Natural killer cell (primary cell): Measurements from ENCODE around the gene WLS. TPM values are rescaled to one million over a fixed set of nuclear protein-coding genes. Genes with fewer than 3 reads are reported as not detected.

Experiments
- ATAC-seq, 3 donors: fragments of 150-1000 bp in 2 of 3; fragments of 200-7000 bp in 1 of 3; cut with Tn5 transposase; 1 replicate in 1 of 3; 2 replicates in 2 of 3; pipeline ENCODE4 v1.10.0; 2021; ENCODE audit warnings: mild to moderate bottlenecking in 2 of 3, moderate library complexity in 2 of 3
- DNase-seq, 2 donors: peaks; one replicate each; pipeline versions ENCODE4 v3.0.0 to v3.0.0-alpha.2; 2013 to 2021; ENCODE audit warnings: mixed read lengths in 1 of 2
- H3K27ac ChIP-seq: one replicate; pipeline ENCODE4 v1.5.1; 2013; ENCODE audit warnings: mild to moderate bottlenecking, low read length
- H3K27me3 ChIP-seq: one replicate; pipeline ENCODE4 v1.6.1; 2013; ENCODE audit warnings: low read length; ENCODE audit not compliant: control insufficient read depth, insufficient read depth
- H3K36me3 ChIP-seq: one replicate; pipeline ENCODE4 v1.6.1; 2013; ENCODE audit warnings: low read length; ENCODE audit not compliant: control insufficient read depth, insufficient read depth
- H3K4me1 ChIP-seq: one replicate; pipeline ENCODE4 v1.6.1; 2013; ENCODE audit warnings: low read length; ENCODE audit not compliant: control insufficient read depth, insufficient read depth
- H3K4me3 ChIP-seq: one replicate; pipeline ENCODE4 v1.5.1; 2013; ENCODE audit warnings: low read length
- H3K9me3 ChIP-seq: one replicate; pipeline ENCODE4 v1.6.1; 2013; ENCODE audit warnings: low read length; ENCODE audit not compliant: control insufficient read depth, insufficient read depth
- H3K27ac Mint-ChIP-seq, 2 donors: one replicate each; pipeline ENCODE4 v1.8.0; 2022; ENCODE audit warnings: mild to moderate bottlenecking in 2 of 2, mixed read lengths in 2 of 2, moderate library complexity in 1 of 2
- H3K27me3 Mint-ChIP-seq, 2 donors: one replicate each; pipeline ENCODE4 v1.8.0; 2022; ENCODE audit warnings: low read depth in 2 of 2, mixed read lengths in 2 of 2
- H3K36me3 Mint-ChIP-seq: one replicate; pipeline ENCODE4 v1.8.0; 2022; ENCODE audit warnings: mixed read lengths
- H3K4me1 Mint-ChIP-seq, 2 donors: one replicate each; pipeline ENCODE4 v1.8.0; 2022; ENCODE audit warnings: mixed read lengths in 2 of 2
- H3K4me3 Mint-ChIP-seq: one replicate; pipeline ENCODE4 v1.8.0; 2022; ENCODE audit warnings: mild to moderate bottlenecking, moderate library complexity, mixed read lengths
- H3K9me3 Mint-ChIP-seq, 2 donors: one replicate each; pipeline ENCODE4 v1.8.0; 2022; ENCODE audit warnings: mixed read lengths in 2 of 2
- WGBS: methylation state at CpG from one replicate; pipeline ENCODE4 v1.1.7; 2013; ENCODE audit warnings: missing lambda C conversion rate; ENCODE audit not compliant: insufficient coverage; 5-methylcytosine and 5-hydroxymethylcytosine counted together
- intact Hi-C: fragments of 100-400 bp; cut with micrococcal nuclease; formaldehyde crosslinking; loops from one replicate; pipeline ENCODE4 v1.14.2; 2022
- total RNA-seq, 4 donors: library from RNA; stranded (reverse); fragments of 120-200 nt in 1 of 4; gene quantifications; one replicate each; pipeline versions ENCODE4 v1.2.3 to v1.2.4, GENCODE V29; 2013 to 2022
- TF ChIP-seq, protein P1 (sequence below): fragments of 200-600 bp; IDR thresholded peaks from one replicate; pipeline ENCODE4 v1.8.0; 2022; ENCODE audit warnings: antibody characterized with exemption

Gene WLS
- total RNA-seq, 3 donors from 2014 or later (not counting 1 experiment from before 2014, with no cell fraction given) = 0.75 to 1.4 TPM; not detected in 1

DNA sequence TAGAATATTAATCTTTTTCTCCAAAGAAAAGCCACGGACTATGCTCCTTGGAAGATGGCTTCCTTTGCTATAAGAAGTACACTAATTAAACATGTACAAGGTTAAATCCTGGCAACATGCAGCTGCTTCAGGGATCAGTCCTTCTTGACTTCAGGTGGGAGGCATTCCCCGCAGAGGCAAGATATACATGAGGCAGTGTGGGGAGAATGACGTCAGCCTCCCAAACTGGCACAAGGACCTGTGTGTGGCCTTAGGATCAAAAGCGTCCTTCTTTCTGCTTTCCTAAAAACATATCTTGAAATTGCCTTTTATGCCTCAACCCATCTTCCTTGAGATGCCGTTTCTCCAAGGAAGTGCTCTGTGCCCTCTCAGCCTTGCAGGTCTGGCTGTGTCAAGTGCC, 90.3 kb downstream of the WLS start:
- no peak overlapping the region for H3K4me3 ChIP-seq

DNA sequence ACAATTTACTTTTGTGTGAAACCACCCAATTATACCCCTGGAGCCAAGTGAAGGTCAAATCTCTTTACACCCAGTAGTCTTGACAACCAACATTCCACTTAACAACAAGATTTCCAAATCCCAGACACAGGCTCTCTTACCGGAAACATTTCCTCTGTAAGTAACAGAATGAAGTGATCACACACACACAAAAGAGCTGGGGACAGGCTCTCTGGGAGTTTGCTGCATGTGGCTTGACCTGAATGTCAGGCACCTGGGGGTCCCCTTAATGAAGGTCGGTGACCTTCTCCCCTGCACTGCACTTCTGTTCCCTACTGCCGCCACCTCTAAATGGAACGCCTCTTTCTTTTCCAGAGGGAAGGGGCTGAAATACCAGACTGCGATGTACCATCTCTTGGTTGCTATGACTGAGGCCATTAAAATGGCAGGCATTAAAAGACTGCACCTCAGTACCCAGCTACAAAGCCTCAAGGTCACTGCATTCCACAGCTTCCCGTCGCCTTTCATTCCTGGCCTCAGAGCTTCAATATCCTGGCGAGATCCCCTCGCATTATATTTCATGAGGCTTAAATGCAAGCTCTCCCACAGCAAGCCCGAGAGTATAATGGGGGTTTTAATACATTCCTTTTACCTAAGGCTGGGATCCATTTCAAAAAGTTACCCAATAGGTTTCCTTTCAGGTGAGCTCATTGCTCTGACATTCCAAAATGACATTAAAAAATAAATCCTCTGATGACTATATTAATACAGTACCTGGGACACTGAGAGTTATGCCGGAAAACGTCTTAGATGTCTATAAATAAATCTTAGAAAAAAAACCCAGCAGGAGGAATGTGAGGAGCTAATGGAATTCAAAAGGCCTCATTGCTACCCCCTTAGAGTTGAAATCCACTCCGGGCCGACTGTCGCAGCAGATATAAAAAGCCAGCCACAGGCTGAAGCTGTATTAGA, 91.0 kb downstream of the WLS start:
- ATAC-seq (no peak), DNase-seq (no peak)
- 95% methylated on average over 13 of the region's 15 CpGs for WGBS
- Mint-ChIP-seq H3K27me3 (peaks cover 0 to 8% of the 10 kb centered on the region in 2 donors), H3K27ac (no peak overlapping the region), H3K36me3 (no peaks in the 10 kb centered on the region), H3K4me3 (no peak overlapping the region), H3K4me1 (no peaks in the 10 kb centered on the region), H3K9me3 (no peaks in the 10 kb centered on the region)
- H3K27me3 ChIP-seq = no peaks in the 10 kb centered on the region
- intact Hi-C loops = no loop called here
- no peak overlapping the region for H3K27ac ChIP-seq
- TF ChIP-seq, protein P1, sequence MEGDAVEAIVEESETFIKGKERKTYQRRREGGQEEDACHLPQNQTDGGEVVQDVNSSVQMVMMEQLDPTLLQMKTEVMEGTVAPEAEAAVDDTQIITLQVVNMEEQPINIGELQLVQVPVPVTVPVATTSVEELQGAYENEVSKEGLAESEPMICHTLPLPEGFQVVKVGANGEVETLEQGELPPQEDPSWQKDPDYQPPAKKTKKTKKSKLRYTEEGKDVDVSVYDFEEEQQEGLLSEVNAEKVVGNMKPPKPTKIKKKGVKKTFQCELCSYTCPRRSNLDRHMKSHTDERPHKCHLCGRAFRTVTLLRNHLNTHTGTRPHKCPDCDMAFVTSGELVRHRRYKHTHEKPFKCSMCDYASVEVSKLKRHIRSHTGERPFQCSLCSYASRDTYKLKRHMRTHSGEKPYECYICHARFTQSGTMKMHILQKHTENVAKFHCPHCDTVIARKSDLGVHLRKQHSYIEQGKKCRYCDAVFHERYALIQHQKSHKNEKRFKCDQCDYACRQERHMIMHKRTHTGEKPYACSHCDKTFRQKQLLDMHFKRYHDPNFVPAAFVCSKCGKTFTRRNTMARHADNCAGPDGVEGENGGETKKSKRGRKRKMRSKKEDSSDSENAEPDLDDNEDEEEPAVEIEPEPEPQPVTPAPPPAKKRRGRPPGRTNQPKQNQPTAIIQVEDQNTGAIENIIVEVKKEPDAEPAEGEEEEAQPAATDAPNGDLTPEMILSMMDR = no peak
- no peak overlapping the region for H3K4me3 ChIP-seq
- no peaks in the 10 kb centered on the region for H3K36me3 ChIP-seq
- no peaks in the 10 kb centered on the region for H3K4me1 ChIP-seq
- H3K9me3 ChIP-seq = no peaks in the 10 kb centered on the region

More for the DNA sequence above, 90.3 kb downstream of the WLS start:
- no peak overlapping the region for H3K4me3 Mint-ChIP-seq
- WGBS = 85% methylated on average over 5 of the region's 5 CpGs
- TF ChIP-seq, protein P1 = no peak
- ATAC-seq (no peak), DNase-seq (no peak)
- no peaks in the 10 kb centered on the region for H3K4me1 Mint-ChIP-seq
- no peak overlapping the region for H3K27ac ChIP-seq
- H3K36me3 Mint-ChIP-seq = no peaks in the 10 kb centered on the region
- no peaks in the 10 kb centered on the region for H3K36me3 ChIP-seq
- no peaks in the 10 kb centered on the region for H3K27me3 ChIP-seq
- no peaks in the 10 kb centered on the region for H3K4me1 ChIP-seq
- H3K9me3 ChIP-seq = no peaks in the 10 kb centered on the region
- no peaks in the 10 kb centered on the region for H3K9me3 Mint-ChIP-seq
- peaks cover 0 to 8% of the 10 kb centered on the region in 2 donors for H3K27me3 Mint-ChIP-seq
- intact Hi-C loops = no loop called here
- H3K27ac Mint-ChIP-seq = no peak overlapping the region

DNA sequence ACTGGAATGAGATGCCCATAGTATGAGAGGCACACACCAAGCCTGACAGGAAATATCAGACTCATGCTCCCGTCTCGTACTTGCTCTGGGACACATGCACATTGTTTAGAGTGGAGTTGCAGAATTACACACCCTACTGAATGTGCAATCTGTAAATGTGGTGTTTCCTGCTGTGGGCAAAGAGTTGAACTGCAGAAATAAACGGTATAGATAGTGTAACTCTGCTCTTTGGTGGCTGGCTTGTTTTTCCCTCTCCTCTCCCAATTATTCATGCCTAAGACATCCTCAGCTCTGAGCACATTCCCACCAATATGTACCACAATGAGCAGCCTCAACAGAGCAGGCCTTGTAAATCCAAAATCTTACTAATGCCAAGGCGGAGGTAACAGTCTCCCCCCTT, 91.8 kb downstream of the WLS start:
- Mint-ChIP-seq H3K27ac (no peak overlapping the region), H3K4me1 (no peaks in the 10 kb centered on the region), H3K9me3 (no peaks in the 10 kb centered on the region), H3K36me3 (no peaks in the 10 kb centered on the region), H3K4me3 (no peak overlapping the region), H3K27me3 (peaks cover 0 to 8% of the 10 kb centered on the region in 2 donors)
- H3K36me3 ChIP-seq = no peaks in the 10 kb centered on the region
- ATAC-seq = no peak
- WGBS = 62% methylated on average over 4 of the region's 4 CpGs
- no peak for DNase-seq
- TF ChIP-seq, protein P1 = no peak
- H3K4me1 ChIP-seq = no peaks in the 10 kb centered on the region
- intact Hi-C loops = no loop called here
- no peaks in the 10 kb centered on the region for H3K27me3 ChIP-seq
- H3K9me3 ChIP-seq = no peaks in the 10 kb centered on the region
- H3K4me3 ChIP-seq = no peak overlapping the region
- no peak overlapping the region for H3K27ac ChIP-seq
